SJCRH30 (cell line): ENCODE results near the gene PRIM2. TPM values are rescaled to one million over a fixed set of nuclear protein-coding genes. Genes with fewer than 3 reads are reported as not detected.
A peak's percentile ranks its signal among the peaks of the same experiment; 100 is the strongest.
"Not testable (repeated sequence)": the region's sequence is repeated elsewhere in the genome, so short reads cannot be mapped to it uniquely, and the experiment has no call there.

Experiments
- DNase-seq, 2 experiments: peaks; one replicate each; pipeline ENCODE4 v3.0.0-alpha.2; 2015 to 2020
- H3K27ac ChIP-seq: fragments of 250-450 bp; sonication (Bioruptor Pico); 2 replicates; pipeline ENCODE4 v1.5.1; 2020; ENCODE audit warnings: mild to moderate bottlenecking, moderate library complexity
- H3K27me3 ChIP-seq: fragments of 250-450 bp; sonication (Bioruptor Pico); 2 replicates; pipeline ENCODE4 v1.5.1; 2020; ENCODE audit warnings: mild to moderate bottlenecking, moderate library complexity
- H3K36me3 ChIP-seq: fragments of 250-450 bp; sonication (Bioruptor Pico); 2 replicates; pipeline ENCODE4 v1.5.1; 2020; ENCODE audit warnings: mild to moderate bottlenecking, moderate library complexity
- H3K4me1 ChIP-seq: fragments of 250-450 bp; sonication (Bioruptor Pico); 2 replicates; pipeline ENCODE4 v1.5.1; 2020; ENCODE audit warnings: mild to moderate bottlenecking, moderate library complexity
- H3K4me3 ChIP-seq: fragments of 250-450 bp; sonication (Bioruptor Pico); 2 replicates; pipeline ENCODE4 v1.5.1; 2020; ENCODE audit warnings: mild to moderate bottlenecking, moderate library complexity
- H3K9me3 ChIP-seq: fragments of 250-450 bp; sonication (Bioruptor Pico); replicated peaks from 2 replicates; pipeline ENCODE4 v1.5.1; 2020; ENCODE audit warnings: mild to moderate bottlenecking, moderate library complexity
- total RNA-seq: library from RNA; depleted of rRNA; stranded (reverse); fragments of >200 nt; shearing (Covaris generic); gene quantifications from 2 replicates; pipeline ENCODE4 v1.2.3, GENCODE V29; 2014

PRIM2 gene
- total RNA-seq, 1 experiment from 2014 or later, result 33.5 TPM

DNA sequence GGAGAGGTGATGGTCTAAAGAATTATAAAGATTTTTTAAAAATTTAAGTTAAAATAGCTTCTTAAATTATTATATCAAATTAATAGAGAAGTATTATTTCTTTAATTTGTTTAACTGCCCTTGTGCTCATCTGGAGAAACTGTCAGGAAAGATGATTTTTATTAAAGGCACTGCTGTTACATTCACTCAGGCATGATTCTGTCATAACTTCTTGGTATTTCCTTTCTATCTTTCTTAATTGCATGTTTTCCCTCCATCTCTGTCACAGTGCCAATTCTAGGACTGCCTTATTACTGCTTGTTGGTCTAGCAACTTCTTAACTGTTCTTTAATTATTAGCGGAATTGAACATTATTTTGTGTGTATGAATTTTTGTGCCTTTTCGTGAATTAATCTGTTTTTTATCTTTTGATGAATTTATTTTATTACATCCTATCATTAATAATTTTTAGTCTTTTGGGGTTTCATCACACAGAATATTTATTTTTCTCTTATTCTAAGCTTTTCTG is 47.7 kb downstream of the PRIM2 start:
- DNase-seq, H3K4me1 ChIP-seq, H3K27ac ChIP-seq, H3K36me3 ChIP-seq, H3K9me3 ChIP-seq, H3K27me3 ChIP-seq, H3K4me3 ChIP-seq: not testable (repeated sequence)

DNA sequence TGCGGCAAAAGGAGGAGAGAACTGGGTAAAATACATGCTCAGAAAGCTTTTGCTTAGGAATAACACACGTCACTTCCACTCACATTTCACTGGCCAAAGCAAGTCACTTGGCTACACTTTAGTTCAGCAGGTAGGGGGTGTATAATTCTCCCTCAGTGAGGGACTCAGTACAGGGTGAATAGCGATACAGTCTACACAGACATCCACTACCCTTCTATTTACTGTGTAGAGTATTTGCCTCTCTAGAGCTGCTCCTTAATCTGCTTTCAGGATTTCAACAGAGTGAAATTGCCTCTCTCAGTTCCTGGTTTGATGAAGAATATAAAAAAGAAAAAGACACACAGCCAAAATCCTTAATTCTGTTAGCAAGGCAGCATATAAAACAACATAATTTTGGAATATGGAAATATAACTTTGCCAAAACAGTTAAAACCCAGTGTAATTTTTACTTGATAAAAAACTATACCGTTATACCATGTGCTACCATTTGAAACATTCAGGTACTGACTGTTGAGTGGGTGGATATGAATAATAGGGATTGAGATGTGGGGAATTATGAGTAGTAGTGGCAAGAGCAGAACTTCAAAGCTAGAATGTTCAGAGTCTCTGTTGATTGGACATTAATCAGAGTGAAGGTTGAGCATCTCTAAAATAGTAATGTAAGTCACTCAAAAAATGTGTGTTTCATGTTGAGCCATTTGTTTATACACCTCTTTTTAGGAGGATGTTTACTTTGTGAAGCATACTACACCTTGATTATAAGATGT is 51.7 kb downstream of the PRIM2 start:
- H3K36me3 ChIP-seq, H3K9me3 ChIP-seq, H3K4me1 ChIP-seq, DNase-seq, H3K27me3 ChIP-seq, H3K27ac ChIP-seq, H3K4me3 ChIP-seq: not testable (repeated sequence)

DNA sequence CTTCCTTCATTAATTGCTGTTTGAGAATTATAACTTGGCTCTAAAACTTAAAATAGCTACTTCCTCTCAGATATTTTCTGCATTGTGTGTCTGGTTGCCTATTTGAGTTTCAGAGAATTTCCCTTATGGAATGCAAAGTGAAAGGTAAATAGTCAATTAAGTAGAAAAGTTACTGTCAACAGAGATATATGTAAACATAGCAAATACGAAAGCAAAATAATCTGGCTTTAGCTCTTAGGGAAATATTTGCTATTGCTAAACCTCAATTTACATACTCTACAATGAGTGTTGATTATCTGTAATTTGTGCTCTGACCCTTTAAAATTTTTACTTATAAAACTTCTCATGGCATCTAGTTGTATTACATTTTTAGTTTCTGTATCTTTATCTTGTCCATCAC is 54.3 kb downstream of the PRIM2 start:
- not testable (repeated sequence) for H3K27ac ChIP-seq, H3K4me1 ChIP-seq, H3K4me3 ChIP-seq, H3K36me3 ChIP-seq, H3K9me3 ChIP-seq, H3K27me3 ChIP-seq, DNase-seq

DNA sequence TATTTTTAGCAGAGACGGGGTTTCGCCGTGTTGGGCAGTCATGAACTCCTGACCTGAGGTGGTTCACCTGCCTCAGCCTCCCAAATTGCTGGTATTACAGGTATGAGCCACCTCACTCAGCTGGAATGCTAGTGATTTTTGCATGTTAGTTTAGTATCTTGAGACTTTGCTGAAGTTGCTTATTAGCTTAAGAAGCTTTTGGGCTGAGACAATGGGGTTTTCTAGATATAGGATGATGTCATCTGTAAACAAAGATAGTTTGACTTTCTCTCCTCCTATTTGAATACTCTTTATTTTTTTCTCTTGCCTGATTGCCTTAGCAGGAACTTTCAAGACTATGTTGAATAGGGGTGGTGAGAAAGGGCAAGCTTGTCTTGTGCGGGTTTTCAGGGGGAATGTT is 57.3 kb downstream of the PRIM2 start:
- H3K4me1 ChIP-seq, H3K27me3 ChIP-seq, DNase-seq, H3K27ac ChIP-seq, H3K9me3 ChIP-seq, H3K36me3 ChIP-seq, H3K4me3 ChIP-seq: not testable (repeated sequence)

DNA sequence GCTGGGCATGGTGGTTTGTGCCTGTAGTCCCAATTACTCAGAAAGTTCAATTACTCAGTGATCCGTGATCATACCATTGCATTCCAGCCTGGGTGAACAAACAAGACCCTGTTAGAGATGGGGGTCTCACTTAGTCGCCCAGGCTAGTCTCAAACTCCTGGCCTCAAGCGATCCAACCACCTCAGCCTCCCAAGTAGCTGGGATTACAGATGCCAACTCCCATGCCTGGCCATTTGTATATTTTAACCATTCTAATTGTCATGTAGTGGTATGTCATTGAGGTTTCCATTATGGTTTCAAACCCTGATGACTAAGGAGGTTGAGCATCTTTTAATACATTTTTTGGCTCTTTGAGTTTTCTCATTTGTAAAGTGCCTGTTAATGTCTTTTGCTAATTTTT is 58.7 kb downstream of the PRIM2 start:
- not testable (repeated sequence) for H3K36me3 ChIP-seq, H3K27me3 ChIP-seq, H3K9me3 ChIP-seq, H3K27ac ChIP-seq, H3K4me1 ChIP-seq, DNase-seq, H3K4me3 ChIP-seq

DNA sequence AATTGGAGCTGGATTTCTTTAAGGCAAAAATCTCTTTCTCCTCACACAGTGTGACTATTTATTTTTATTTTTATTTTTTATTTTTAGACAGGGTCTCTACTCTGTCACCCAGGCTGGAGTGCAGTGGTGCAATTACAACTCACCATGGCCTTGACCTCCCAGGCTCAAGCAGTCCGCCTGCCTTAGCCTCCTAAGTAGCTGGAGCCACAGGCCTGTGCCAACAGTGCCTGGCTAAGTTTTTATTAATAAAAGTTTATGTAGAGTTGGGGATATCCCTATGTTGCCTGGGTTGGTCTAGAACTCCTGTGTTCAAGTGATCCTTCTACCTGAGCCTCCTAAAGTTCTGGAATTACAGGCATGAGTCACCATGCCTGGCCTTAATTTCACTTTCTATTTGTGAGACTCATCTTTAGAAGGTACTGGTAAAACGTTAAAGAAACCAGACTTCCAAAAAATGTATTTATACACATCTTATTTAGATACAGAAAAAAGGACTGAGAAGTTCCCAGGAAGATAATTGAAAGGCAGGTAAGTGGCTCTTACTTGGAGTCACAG is 71.7 kb downstream of the PRIM2 start:
- not testable (repeated sequence) for H3K27ac ChIP-seq, DNase-seq, H3K4me3 ChIP-seq, H3K27me3 ChIP-seq, H3K36me3 ChIP-seq, H3K4me1 ChIP-seq, H3K9me3 ChIP-seq

GRCh38 chr6:57390818-57391217 is 73.4 kb downstream of the PRIM2 start:
- H3K27ac ChIP-seq, H3K4me3 ChIP-seq, H3K36me3 ChIP-seq, H3K9me3 ChIP-seq, H3K27me3 ChIP-seq, DNase-seq, H3K4me1 ChIP-seq: not testable (repeated sequence)

GRCh38 chr6:57392047-57392446 is 74.6 kb downstream of the PRIM2 start:
- H3K27me3 ChIP-seq, H3K4me1 ChIP-seq, DNase-seq, H3K4me3 ChIP-seq, H3K9me3 ChIP-seq, H3K27ac ChIP-seq, H3K36me3 ChIP-seq: not testable (repeated sequence)

- H3K27ac ChIP-seq, H3K4me1 ChIP-seq, H3K4me3 ChIP-seq, H3K9me3 ChIP-seq, DNase-seq, H3K36me3 ChIP-seq, H3K27me3 ChIP-seq: not testable (repeated sequence)
Measured at GRCh38 chr6:57419341-57419740, 101.9 kb downstream of the PRIM2 start.

DNA sequence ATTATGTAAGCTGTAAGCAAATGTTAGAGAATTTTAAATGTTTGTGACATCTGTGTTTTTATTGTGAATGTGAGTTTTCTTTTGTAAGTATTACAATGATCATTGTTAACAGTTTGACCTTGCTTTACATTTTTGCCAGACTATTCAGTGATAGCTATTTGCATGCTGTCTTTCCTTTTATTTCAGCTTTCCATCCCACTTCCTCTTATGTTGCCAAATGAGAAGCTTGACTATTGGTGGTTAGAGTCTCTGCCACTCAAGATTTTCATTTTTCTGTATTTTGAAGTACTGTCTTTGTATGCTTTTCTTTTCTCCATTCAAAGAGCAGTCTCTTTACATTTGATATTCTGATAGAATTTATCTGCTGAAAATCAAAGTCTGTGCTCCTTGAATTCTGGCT is 104.1 kb downstream of the PRIM2 start:
- Histone ChIP-seq H3K4me1 (no peaks in the 10 kb centered on the region), H3K36me3 (no peaks in the 10 kb centered on the region), H3K4me3 (no peak overlapping the region), H3K27ac (no peak overlapping the region), H3K27me3 (no peaks in the 10 kb centered on the region), H3K9me3 (no peaks in the 10 kb centered on the region)
- no peak for DNase-seq

- H3K27ac ChIP-seq, result no peak overlapping the region
- H3K4me3 ChIP-seq, result no peak overlapping the region
- H3K4me1 ChIP-seq, result no peaks in the 10 kb centered on the region
- no peaks in the 10 kb centered on the region for H3K9me3 ChIP-seq
- no peaks in the 10 kb centered on the region for H3K36me3 ChIP-seq
- peak in 1 of 2 experiments; percentile 1 for DNase-seq
- no peaks in the 10 kb centered on the region for H3K27me3 ChIP-seq
Measured at GRCh38 chr6:57423468-57423867, 106.0 kb downstream of the PRIM2 start.

GRCh38 chr6:57431742-57432141 is 114.3 kb downstream of the PRIM2 start:
- H3K27ac ChIP-seq, DNase-seq: not testable (repeated sequence)

DNA sequence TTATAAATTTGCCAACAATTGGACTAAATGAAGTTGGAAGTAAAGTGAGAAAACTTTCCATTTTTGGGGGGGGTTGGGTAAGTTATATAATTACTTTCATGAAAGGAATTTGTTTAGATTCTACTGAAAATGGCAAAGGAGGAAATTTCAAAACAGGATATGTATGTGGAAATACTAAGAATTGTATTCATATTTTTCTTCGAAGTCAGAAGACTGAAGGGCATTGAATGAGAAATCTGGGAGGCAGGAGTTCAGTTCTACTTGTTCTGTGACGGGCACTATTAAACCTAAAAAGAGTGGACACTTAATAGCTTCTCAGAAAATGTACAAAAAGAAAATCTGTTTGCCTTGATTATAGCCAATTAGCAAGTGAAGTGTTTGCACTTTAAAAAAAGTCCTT is 114.7 kb downstream of the PRIM2 start:
- H3K4me1 ChIP-seq, result no peaks in the 10 kb centered on the region
- H3K4me3 ChIP-seq, result no peak overlapping the region
- no peak for DNase-seq
- no peaks in the 10 kb centered on the region for H3K27me3 ChIP-seq
- no peaks in the 10 kb centered on the region for H3K36me3 ChIP-seq
- H3K27ac ChIP-seq, result no peak overlapping the region
- no peaks in the 10 kb centered on the region for H3K9me3 ChIP-seq

More at GRCh38 chr6:57431742-57432141, 114.3 kb downstream of the PRIM2 start:
- H3K4me3 ChIP-seq, H3K9me3 ChIP-seq, H3K27me3 ChIP-seq, H3K4me1 ChIP-seq, H3K36me3 ChIP-seq: not testable (repeated sequence)

DNA sequence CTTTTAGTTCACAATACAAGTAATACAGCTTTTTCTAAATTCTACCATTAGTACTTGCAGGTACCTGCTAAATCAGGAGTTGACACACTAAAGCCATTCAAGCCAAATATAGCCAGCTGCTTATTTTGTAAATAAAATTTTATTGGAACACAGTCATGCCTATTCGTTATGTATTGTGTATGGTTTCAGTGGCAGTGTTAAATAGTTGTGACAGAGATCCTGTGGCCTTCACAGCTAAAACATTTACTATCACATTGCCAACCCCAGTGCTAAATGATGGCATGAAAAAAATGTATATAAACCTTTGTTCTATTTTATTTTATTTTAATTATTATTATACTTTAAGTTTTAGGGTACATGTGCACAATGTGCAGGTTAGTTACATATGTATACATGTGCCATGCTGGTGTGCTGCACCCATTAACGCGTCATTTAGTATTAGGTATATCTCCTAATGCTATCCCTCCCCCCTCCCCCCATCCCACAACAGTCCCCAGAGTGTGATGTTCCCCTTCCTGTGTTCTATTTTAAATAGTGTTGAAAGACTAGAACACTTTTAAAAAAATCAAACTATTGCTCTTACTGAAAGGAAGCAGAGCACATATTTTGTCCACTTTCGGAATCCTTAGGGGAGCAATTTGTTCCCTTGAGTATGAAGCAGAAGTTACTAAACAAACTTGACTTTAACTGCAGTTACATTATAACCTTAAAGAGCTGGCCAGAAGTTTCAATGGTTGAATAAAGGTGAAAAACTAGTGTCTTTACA is 115.7 kb downstream of the PRIM2 start:
- Histone ChIP-seq H3K4me3 (no peak overlapping the region), H3K27ac (no peak overlapping the region), H3K36me3 (no peaks in the 10 kb centered on the region), H3K27me3 (no peaks in the 10 kb centered on the region), H3K4me1 (no peaks in the 10 kb centered on the region), H3K9me3 (no peaks in the 10 kb centered on the region)
- no peak for DNase-seq

DNA sequence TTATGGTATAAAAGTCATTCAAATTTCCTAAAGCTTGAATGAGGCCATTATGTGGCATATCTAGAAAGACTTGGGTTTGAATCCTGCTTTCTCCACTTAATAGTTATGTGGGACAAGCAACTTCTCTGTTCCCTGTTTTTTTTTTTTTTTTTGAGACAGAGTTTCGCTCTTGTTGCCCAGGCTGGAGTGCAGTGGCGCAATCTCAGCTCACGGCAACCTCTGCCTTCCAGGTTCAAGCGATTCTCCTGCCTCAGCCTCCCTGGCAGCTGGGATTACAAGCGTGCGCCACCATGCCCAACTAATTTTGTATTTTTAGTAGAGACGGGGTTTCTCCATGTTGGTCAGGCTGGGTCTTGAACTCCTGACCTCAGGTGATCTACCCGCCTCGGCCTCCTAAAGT is 116.4 kb downstream of the PRIM2 start:
- H3K27me3 ChIP-seq, H3K27ac ChIP-seq, H3K4me1 ChIP-seq, H3K36me3 ChIP-seq, H3K9me3 ChIP-seq, H3K4me3 ChIP-seq, DNase-seq: not testable (repeated sequence)
